K562 (cell line): ENCODE data around the gene ZBTB38. TPM values are rescaled to one million over a fixed set of nuclear protein-coding genes. Genes with fewer than 3 reads are reported as not detected.

Experiments
- ATAC-seq: fragments of 200-7000 bp; cut with Tn5 transposase; 3 replicates; pipeline ENCODE4 v1.9.1; 2020; ENCODE audit warnings: moderate library complexity
- BruUV-seq: library from RNA; stranded (reverse); fragments of 400-500 nt; replicated peaks from 2 replicates; lab custom pipeline; 2021; lab: Mats Ljungman, UMichigan
- CTCF ChIA-PET: fragments of 300-600 bp; formaldehyde crosslinking; extraction: SDS; loops from one replicate; lab custom pipeline; 2021; ENCODE audit warnings: low intra/inter-chr PET ratio; lab: Yijun Ruan, JAX
- POLR2A ChIA-PET: fragments of 300-600, 350-650 bp; sonication (Branson Sonifier 250); formaldehyde crosslinking; extraction: SDS; loops from one replicate; lab custom pipeline; 2021; ENCODE audit warnings: antibody characterized with exemption, inconsistent platforms; lab: Yijun Ruan, JAX
- DNase-seq, 4 experiments: peaks; one replicate each; pipeline versions ENCODE4 v3.0.0 to v3.0.0-alpha.2; 2011 to 2018; ENCODE audit warnings: low spot score in 3 of 4, mixed read lengths in 3 of 4; ENCODE audit errors: extremely low read depth in 1 of 4
- FAIRE-seq: peaks from 2 replicates; lab custom pipeline; 2011; peaks lifted over from hg19 to GRCh38; lab: Jason Lieb, UNC
- H2AFZ ChIP-seq: 2 replicates; pipeline ENCODE4 v1.6.0; 2011; ENCODE audit warnings: low read depth, low read length, control low read depth, inconsistent platforms
- H3K27ac ChIP-seq: fragments of 200-600 bp; 3 replicates; pipeline ENCODE4 v1.8.0; 2011; ENCODE audit warnings: low read depth, mild to moderate bottlenecking, control low read depth, inconsistent platforms, low read length, moderate library complexity, mixed read lengths; ENCODE audit errors: extremely low read depth
- H3K27me3 ChIP-seq, 2 experiments: fragments of 300-600 bp in 1 of 2; 2 replicates in 1 of 2; 3 replicates in 1 of 2; pipeline versions ENCODE4 v1.6.0 to v1.8.0; 2011; ENCODE audit warnings: inconsistent platforms in 2 of 2, low read length in 2 of 2, mild to moderate bottlenecking in 1 of 2, mixed read lengths in 1 of 2, moderate library complexity in 1 of 2; ENCODE audit not compliant: control insufficient read depth in 2 of 2, insufficient read depth in 2 of 2
- H3K36me3 ChIP-seq: fragments of 300-600 bp; 3 replicates; pipeline ENCODE4 v1.8.0; 2011; ENCODE audit warnings: mild to moderate bottlenecking, low read length, inconsistent platforms; ENCODE audit not compliant: control insufficient read depth, insufficient read depth
- H3K4me1 ChIP-seq, 2 experiments: fragments of 200-600 bp in 1 of 2; replicated peaks in 1 of 2; 2 replicates in 1 of 2; 3 replicates in 1 of 2; pipeline versions ENCODE4 v1.5.1 to v1.8.0; 2011; ENCODE audit warnings: inconsistent platforms in 2 of 2, low read length in 2 of 2, mild to moderate bottlenecking in 1 of 2, mixed read lengths in 1 of 2, moderate library complexity in 1 of 2; ENCODE audit not compliant: control insufficient read depth in 2 of 2, insufficient read depth in 2 of 2
- H3K4me2 ChIP-seq: 2 replicates; pipeline ENCODE4 v1.6.1; 2011; ENCODE audit warnings: low read length, control low read depth, inconsistent platforms, mixed read lengths; ENCODE audit not compliant: insufficient read depth
- H3K4me3 ChIP-seq: fragments of 200-600 bp; sonication (generic), shearing (Covaris generic); 2 replicates; pipeline ENCODE4 v1.5.1; 2016; ENCODE audit warnings: control low read depth, inconsistent platforms
- H3K79me2 ChIP-seq: fragments of 200-600 bp; 3 replicates; pipeline ENCODE4 v1.8.0; 2011; ENCODE audit warnings: low read length, inconsistent platforms; ENCODE audit not compliant: control insufficient read depth, insufficient read depth
- H3K9ac ChIP-seq, 2 experiments: 2 replicates each; pipeline versions ENCODE4 v1.6.0 to v1.6.1; 2011; ENCODE audit warnings: low read depth in 2 of 2, low read length in 2 of 2, control low read depth in 1 of 2, inconsistent platforms in 1 of 2, mild to moderate bottlenecking in 1 of 2, mixed read lengths in 1 of 2; ENCODE audit not compliant: insufficient read depth in 1 of 2
- H3K9me1 ChIP-seq: one replicate; pipeline ENCODE4 v1.6.0; 2011; ENCODE audit warnings: inconsistent platforms, mild to moderate bottlenecking, low read length, moderate library complexity; ENCODE audit not compliant: control insufficient read depth, insufficient read depth
- H3K9me3 ChIP-seq: replicated peaks from 2 replicates; pipeline ENCODE4 v1.5.1; 2011; ENCODE audit warnings: low read depth, low read length, inconsistent platforms; ENCODE audit not compliant: control insufficient read depth, insufficient read depth
- H4K20me1 ChIP-seq: replicated peaks from 2 replicates; pipeline ENCODE4 v1.6.1; 2011; ENCODE audit warnings: low read length, inconsistent platforms, mixed read lengths; ENCODE audit not compliant: control insufficient read depth, insufficient read depth
- CXXC5 ChIP-seq: fragments of 250-450 bp; sonication (Bioruptor Pico); IDR thresholded peaks from 2 replicates; pipeline ENCODE4 v1.8.0; 2022; ENCODE audit warnings: inconsistent platforms, mild to moderate bottlenecking, moderate library complexity
- EGR1 ChIP-seq: fragments of 450-650 bp; conservative IDR thresholded peaks from 2 replicates; pipeline ENCODE4 v1.6.1; 2017; ENCODE audit warnings: mild to moderate bottlenecking
- ETS1 ChIP-seq: conservative IDR thresholded peaks from 2 replicates; pipeline ENCODE4 v1.6.1; 2011; ENCODE audit warnings: low read depth, mild to moderate bottlenecking, low read length; ENCODE audit not compliant: control insufficient read depth
- FOXJ2 ChIP-seq: fragments of 200-800 bp; sonication (Bioruptor generic); IDR thresholded peaks from 2 replicates; pipeline ENCODE4 v1.6.1; 2016; ENCODE audit warnings: missing genetic modification characterization, missing compliant biosample characterization
- FOXP1 ChIP-seq: sonication (generic); formaldehyde crosslinking; IDR thresholded peaks from 2 replicates; pipeline ENCODE4 v1.8.0; 2022; ENCODE audit warnings: mild to moderate bottlenecking, missing genetic modification reagents
- GATA2 ChIP-seq: sonication (generic); formaldehyde crosslinking; IDR thresholded peaks from 2 replicates; pipeline ENCODE4 v1.4.0; 2020; ENCODE audit warnings: mild to moderate bottlenecking, missing genetic modification reagents
- MAFK ChIP-seq: IDR thresholded peaks from 2 replicates; pipeline ENCODE4 v1.6.1; 2011; ENCODE audit warnings: low read length, improper control_type of control experiment
- RBM39 ChIP-seq: fragments of 200-400 bp; formaldehyde crosslinking; optimal IDR thresholded peaks from 2 replicates; pipeline ENCODE3; 2018; ENCODE audit warnings: low read depth, low read length
- RREB1 ChIP-seq: fragments of 250-450 bp; sonication (Bioruptor Pico); IDR thresholded peaks from 2 replicates; pipeline ENCODE4 v1.4.0; 2020
- UBTF ChIP-seq, 2 experiments: IDR thresholded peaks; 2 replicates each; pipeline ENCODE4 v1.6.1; 2012; ENCODE audit warnings: improper control_type of control experiment in 2 of 2, low read depth in 2 of 2, low read length in 2 of 2, borderline replicate concordance in 1 of 2
- ZNF282 ChIP-seq: sonication (generic); formaldehyde crosslinking; IDR thresholded peaks from 2 replicates; pipeline ENCODE4 v1.8.1; 2023; ENCODE audit warnings: missing genetic modification reagents
- WGBS: fragments of 100-300 bp; shearing (Covaris generic); methylation state at CpG from one replicate; pipeline ENCODE4 v1.1.6; 2016; ENCODE audit warnings: low coverage, mixed read lengths; ENCODE audit not compliant: insufficient coverage; ENCODE audit errors: missing lambda C conversion rate; 5-methylcytosine and 5-hydroxymethylcytosine counted together
- in situ Hi-C: fragments of 300-500 bp; cut with MboI; formaldehyde crosslinking; loops from 4 replicates; pipeline ENCODE4 v1.15.0; 2018; ENCODE audit warnings: inconsistent platforms, mixed read lengths
- intact Hi-C: fragments of 100-400 bp; cut with micrococcal nuclease; formaldehyde crosslinking; loops from 2 replicates; pipeline ENCODE4 v1.14.2; 2022
- polyA plus RNA-seq, 8 experiments: library from polyadenylated mRNA; depleted of rRNA in 4 of 8; stranded (reverse) in 5 of 8; unstranded in 3 of 8; fragments of >200 nt; fragmentation: Nextera tagmentation in 2 of 8; fragmentation: Illumina TruSeq in 1 of 8; extraction: Ambion mirVana in 2 of 8; extraction: Trizol in 1 of 8; gene quantifications; 2 replicates each; pipeline versions ENCODE4 v1.2.1 to v1.2.3, GENCODE V29; 2011 to 2014; ENCODE audit warnings: inconsistent platforms in 1 of 8, missing spikeins in 1 of 8
- total RNA-seq, 7 experiments: library from RNA; depleted of rRNA in 6 of 7; stranded (reverse); fragments of >200 nt in 6 of 7; fragmentation: Illumina TruSeq in 2 of 7; extraction: Trizol in 2 of 7; gene quantifications; 2 replicates each; pipeline versions ENCODE4 v1.2.1 to v1.2.3, GENCODE V29; 2011 to 2021; ENCODE audit warnings: low replicate concordance in 1 of 7

ZBTB38 gene
- total and polyA plus RNA-seq, 9 of the 15 experiments (the other 6 are each of a cell fraction or from before 2014, with no cell fraction given): 12.1 to 39.4 (median 22.9) TPM

- DNase-seq: peak; percentile 31 to 80 (median 46)
- TF ChIP-seq EGR1: no peak
- TF ChIP-seq RREB1 (CRISPR knock-in tag): no peak
- no peak for TF ChIP-seq ETS1
- 0 out of 2 replicates have a peak, but pooled peaks have one; percentile 22 for TF ChIP-seq FOXJ2 (tag)
- no peak for TF ChIP-seq ZNF282
- TF ChIP-seq MAFK: no peak
- TF ChIP-seq FOXP1 (CRISPR knock-in tag): no peak
- no peak for TF ChIP-seq GATA2 (CRISPR knock-in tag)
- peak; percentile 17; the same call in 1 of the 2 replicates for TF ChIP-seq CXXC5 (CRISPR knock-in tag)
- TF ChIP-seq RBM39: no peak
- peak in 1 of 2 experiments; percentile 70; a peak in 1 of 4 replicates for TF ChIP-seq UBTF (IDR thresholded peaks at IDR 0.05; ENCODE audit: borderline replicate concordance in 1 of 2, low read depth in 2 of 2, low read length in 2 of 2)
Measured at GRCh38 chr3:141353652-141354495, 14.4 kb upstream of the ZBTB38 start.

More at GRCh38 chr3:141353652-141354495, 14.4 kb upstream of the ZBTB38 start:
- H3K36me3 ChIP-seq: no peaks in the 10 kb centered on the region
- peaks cover 4% of the 10 kb centered on the region for H3K9me1 ChIP-seq
- FAIRE-seq: peak; percentile 87
- no peaks in the 10 kb centered on the region for H3K27me3 ChIP-seq
- intact Hi-C loops: loop anchor here (2.0 kb wide), 1 partner anchor 41 kb away; no protein-coding TSS in a partner anchor
- no peaks in the 10 kb centered on the region for H3K79me2 ChIP-seq
- no peaks in the 10 kb centered on the region for H3K9me3 ChIP-seq
- H4K20me1 ChIP-seq: no peaks in the 10 kb centered on the region
- peak overlapping the region; percentile 54 for H2AFZ ChIP-seq
- in situ Hi-C loops: no loop called here
- ATAC-seq: peak; percentile 37
- H3K4me1 ChIP-seq: peaks cover 9 to 60% of the 10 kb centered on the region in 2 experiments; a peak in 4 of 5 replicates
- peak overlapping the region; percentile 56 for H3K4me2 ChIP-seq
- no TSS peak for BruUV-seq
- H3K9ac ChIP-seq: peak overlapping the region in 1 of 2 experiments; percentile 14; a peak in 1 of 4 replicates
- ChIA-PET POLR2A (interaction anchor here (0.8 to 1.6 kb wide), 7 partner anchors 9 to 669 kb away, joined by 3 to 6 read pairs (median 4); no protein-coding TSS in a partner anchor), CTCF (no interaction called here)
- H3K27ac ChIP-seq: peak overlapping the region; percentile 26; the same call in 2 of the 3 replicates
- 43% methylated on average over 6 of the region's 6 CpGs for WGBS
- no peak overlapping the region for H3K4me3 ChIP-seq
